Stimulated activated CD8-positive, alpha-beta memory T cell treated with anti-CD3 and anti-CD28 coated beads, Interleukin-15, amount 100 ng/mL, for 1 hour (primary cell): ENCODE measurements around the gene MCF2L.

Experiments
- DNase-seq: peaks from one replicate; pipeline ENCODE4 v3.0.0-alpha.2; 2020; ENCODE audit warnings: low read depth

MCF2L gene

GRCh38 chr13:113031465-113031864 lies 62.5 kb downstream of the MCF2L start:
- no peak for DNase-seq

- no peak for DNase-seq
These were observed 63.3 kb downstream of the MCF2L start for GRCh38 chr13:113032291-113032690.

GRCh38 chr13:113033054-113033850 lies 64.2 kb downstream of the MCF2L start:
- no peak for DNase-seq

GRCh38 chr13:113034451-113035212 lies 65.6 kb downstream of the MCF2L start:
- no peak for DNase-seq

- DNase-seq = no peak
These were observed 66.3 kb downstream of the MCF2L start for GRCh38 chr13:113035213-113035800.

GRCh38 chr13:113036401-113036800 lies 67.4 kb downstream of the MCF2L start:
- DNase-seq = no peak

- DNase-seq = no peak
These were observed 71.0 kb downstream of the MCF2L start for GRCh38 chr13:113040031-113040430.

- no peak for DNase-seq
These were observed 71.7 kb downstream of the MCF2L start for GRCh38 chr13:113040597-113041292.

GRCh38 chr13:113041293-113041690 lies 72.3 kb downstream of the MCF2L start:
- DNase-seq = no peak

- DNase-seq = no peak
These were observed 72.9 kb downstream of the MCF2L start for GRCh38 chr13:113041896-113042295.

GRCh38 chr13:113042456-113042855 lies 73.4 kb downstream of the MCF2L start:
- no peak for DNase-seq

GRCh38 chr13:113043001-113043630 lies 74.1 kb downstream of the MCF2L start:
- no peak for DNase-seq

GRCh38 chr13:113043931-113044330 lies 74.9 kb downstream of the MCF2L start:
- no peak for DNase-seq

- DNase-seq = no peak
These were observed 75.5 kb downstream of the MCF2L start for GRCh38 chr13:113044391-113045114.

- no peak for DNase-seq
These were observed 76.5 kb downstream of the MCF2L start for GRCh38 chr13:113045251-113046127.

- no peak for DNase-seq
These were observed 77.3 kb downstream of the MCF2L start for GRCh38 chr13:113046128-113046882.

GRCh38 chr13:113046883-113047244 lies 77.8 kb downstream of the MCF2L start:
- no peak for DNase-seq

- no peak for DNase-seq
These were observed 78.6 kb downstream of the MCF2L start for GRCh38 chr13:113047587-113047986.

GRCh38 chr13:113048766-113049165 lies 79.8 kb downstream of the MCF2L start:
- no peak for DNase-seq
